H1 (cell line): ENCODE data around the gene AIRE. TPM values are rescaled to one million over a fixed set of nuclear protein-coding genes. Genes with fewer than 3 reads are reported as not detected.
A peak's percentile ranks its signal among the peaks of the same experiment; 100 is the strongest.

Experiments used
- CTCF ChIA-PET: fragments of 300-600 bp; sonication (Branson Sonifier 250); formaldehyde crosslinking; loops from one replicate; lab custom pipeline; 2021; ENCODE audit not compliant: partially characterized antibody; lab: Charles Lee
- POLR2A ChIA-PET: fragments of 300-600 bp; sonication (Branson Sonifier 250); formaldehyde crosslinking; loops from one replicate; lab custom pipeline; 2021; ENCODE audit warnings: inconsistent platforms; ENCODE audit not compliant: partially characterized antibody; lab: Charles Lee
- DNase-seq, 2 experiments: peaks; one replicate each; pipeline versions ENCODE4 v3.0.0 to v3.0.0-alpha.2; 2010 to 2022; ENCODE audit warnings: low spot score in 2 of 2, low read depth in 1 of 2, mixed read lengths in 1 of 2
- FAIRE-seq: peaks from 2 replicates; lab custom pipeline; 2011; peaks lifted over from hg19 to GRCh38; lab: Jason Lieb, UNC
- H2AFZ ChIP-seq: 2 replicates; pipeline ENCODE4 v1.8.1; 2012; ENCODE audit warnings: low read length, inconsistent platforms
- H2AK5ac ChIP-seq: 2 replicates; pipeline ENCODE4 v1.6.1; 2013; ENCODE audit warnings: low read depth, low read length
- H2BK120ac ChIP-seq: replicated peaks from 2 replicates; pipeline ENCODE3; 2013; ENCODE audit warnings: low read depth, low read length, inconsistent platforms
- H2BK12ac ChIP-seq: 2 replicates; pipeline ENCODE4 v1.6.1; 2013; ENCODE audit warnings: low read depth, low read length
- H2BK15ac ChIP-seq: 2 replicates; pipeline ENCODE4 v1.6.1; 2013; ENCODE audit warnings: low read length
- H2BK20ac ChIP-seq: 2 replicates; pipeline ENCODE4 v1.6.1; 2013; ENCODE audit warnings: low read length
- H2BK5ac ChIP-seq: 2 replicates; pipeline ENCODE4 v1.6.1; 2013; ENCODE audit warnings: low read depth, low read length
- H3K14ac ChIP-seq: 2 replicates; pipeline ENCODE4 v1.6.1; 2013; ENCODE audit warnings: inconsistent platforms; ENCODE audit not compliant: insufficient read length
- H3K18ac ChIP-seq: 2 replicates; pipeline ENCODE4 v1.6.1; 2013; ENCODE audit warnings: low read length; ENCODE audit errors: extremely low read depth
- H3K23ac ChIP-seq: 2 replicates; pipeline ENCODE4 v1.6.1; 2013; ENCODE audit warnings: inconsistent platforms; ENCODE audit not compliant: insufficient read length
- H3K23me2 ChIP-seq: 2 replicates; pipeline ENCODE4 v1.6.1; 2013; ENCODE audit warnings: low read depth, low read length
- H3K27ac ChIP-seq: 2 replicates; pipeline ENCODE4 v1.6.1; 2011; ENCODE audit warnings: low read depth, low read length, inconsistent platforms
- H3K27me3 ChIP-seq, 4 experiments: replicated peaks in 1 of 4; 1 replicate in 1 of 4; 2 replicates in 3 of 4; pipeline versions ENCODE4 v1.6.1 to v1.8.1; 2011 to 2013; ENCODE audit warnings: low read length in 3 of 4, mild to moderate bottlenecking in 3 of 4, inconsistent platforms in 2 of 4, mixed read lengths in 2 of 4, moderate library complexity in 1 of 4; ENCODE audit not compliant: control insufficient read depth in 3 of 4, insufficient read depth in 3 of 4; ENCODE audit errors: extremely low read depth in 1 of 4
- H3K36me3 ChIP-seq, 4 experiments: 2 replicates each; pipeline versions ENCODE4 v1.6.1 to v1.8.1; 2011 to 2013; ENCODE audit warnings: mild to moderate bottlenecking in 4 of 4, low read length in 3 of 4, moderate library complexity in 2 of 4, control low read depth in 1 of 4, inconsistent platforms in 1 of 4; ENCODE audit not compliant: insufficient read depth in 4 of 4, control insufficient read depth in 2 of 4
- H3K4ac ChIP-seq: replicated peaks from 2 replicates; pipeline ENCODE3; 2013; ENCODE audit warnings: low read length, low read depth, mixed read lengths, inconsistent platforms; ENCODE audit not compliant: insufficient read length
- H3K4me1 ChIP-seq, 4 experiments: replicated peaks in 1 of 4; 1 replicate in 1 of 4; 2 replicates in 3 of 4; pipeline versions ENCODE4 v1.6.1 to v1.8.1; 2011 to 2013; ENCODE audit warnings: low read length in 3 of 4, inconsistent platforms in 2 of 4, mixed read lengths in 1 of 4; ENCODE audit not compliant: insufficient read depth in 4 of 4, control insufficient read depth in 3 of 4
- H3K4me2 ChIP-seq, 2 experiments: 2 replicates each; pipeline versions ENCODE4 v1.6.1 to v1.8.1; 2011 to 2013; ENCODE audit warnings: low read depth in 2 of 2, low read length in 2 of 2, control low read depth in 1 of 2, inconsistent platforms in 1 of 2, mild to moderate bottlenecking in 1 of 2; ENCODE audit not compliant: insufficient read depth in 1 of 2
- H3K4me3 ChIP-seq, 4 experiments: fragments of 200-600, 300-600 bp in 1 of 4; sonication (generic), shearing (Covaris generic), sonication (Bioruptor Twin) in 1 of 4; 2 replicates each; pipeline versions ENCODE4 v1.5.1 to v1.8.1; 2011 to 2016; ENCODE audit warnings: low read length in 4 of 4, low read depth in 3 of 4, control low read depth in 2 of 4, inconsistent platforms in 2 of 4, mild to moderate bottlenecking in 2 of 4, mixed read lengths in 1 of 4, moderate library complexity in 1 of 4; ENCODE audit not compliant: insufficient read depth in 2 of 4; ENCODE audit errors: extremely low read depth in 1 of 4
- H3K56ac ChIP-seq: replicated peaks from 2 replicates; pipeline ENCODE3; 2013; ENCODE audit warnings: low read depth, mild to moderate bottlenecking, mixed read lengths, low read length, inconsistent platforms; ENCODE audit not compliant: insufficient read length
- H3K79me1 ChIP-seq: 2 replicates; pipeline ENCODE4 v1.6.1; 2013; ENCODE audit warnings: low read depth, low read length, control low read depth
- H3K79me2 ChIP-seq, 2 experiments: 2 replicates each; pipeline versions ENCODE4 v1.6.1 to v1.8.1; 2012 to 2013; ENCODE audit warnings: low read length in 2 of 2, mild to moderate bottlenecking in 2 of 2, inconsistent platforms in 1 of 2; ENCODE audit not compliant: insufficient read depth in 2 of 2, control insufficient read depth in 1 of 2
- H3K9ac ChIP-seq, 4 experiments: replicated peaks in 1 of 4; 1 replicate in 1 of 4; 2 replicates in 3 of 4; pipeline versions ENCODE4 v1.6.1 to v1.8.1; 2011 to 2013; ENCODE audit warnings: low read depth in 3 of 4, low read length in 3 of 4, control low read depth in 2 of 4, mild to moderate bottlenecking in 2 of 4, moderate library complexity in 2 of 4, inconsistent platforms in 1 of 4; ENCODE audit errors: extremely low read depth in 1 of 4
- H3K9me3 ChIP-seq, 2 experiments: 2 replicates each; pipeline versions ENCODE4 v1.6.1 to v1.8.1; 2012 to 2013; ENCODE audit warnings: mild to moderate bottlenecking in 2 of 2, moderate library complexity in 2 of 2, control low read depth in 1 of 2, inconsistent platforms in 1 of 2, low read depth in 1 of 2, low read length in 1 of 2, mixed read lengths in 1 of 2; ENCODE audit not compliant: insufficient read depth in 2 of 2
- H4K20me1 ChIP-seq, 2 experiments: replicated peaks in 1 of 2; 2 replicates each; pipeline versions ENCODE3 to v1.8.1; 2011 to 2013; ENCODE audit warnings: inconsistent platforms in 2 of 2, low read length in 2 of 2, mild to moderate bottlenecking in 1 of 2; ENCODE audit not compliant: insufficient read depth in 2 of 2, control insufficient read depth in 1 of 2
- H4K5ac ChIP-seq: 2 replicates; pipeline ENCODE4 v1.6.1; 2013; ENCODE audit warnings: low read length, low read depth, mixed read lengths, inconsistent platforms; ENCODE audit not compliant: insufficient read length
- H4K8ac ChIP-seq: 2 replicates; pipeline ENCODE4 v1.8.0; 2013; ENCODE audit warnings: mild to moderate bottlenecking, moderate library complexity, low read length, inconsistent platforms; ENCODE audit not compliant: insufficient read depth; ENCODE audit errors: extremely low read depth
- H4K91ac ChIP-seq: replicated peaks from 2 replicates; pipeline ENCODE3; 2013; ENCODE audit warnings: low read length, mixed read lengths, inconsistent platforms; ENCODE audit not compliant: insufficient read length
- BACH1 ChIP-seq: IDR thresholded peaks from 2 replicates; pipeline ENCODE4 v1.6.1; 2012; ENCODE audit warnings: low read length, improper control_type of control experiment
- BRCA1 ChIP-seq: IDR thresholded peaks from 2 replicates; pipeline ENCODE4 v1.6.1; 2012; ENCODE audit warnings: low read depth, low read length, improper control_type of control experiment
- CREB1 ChIP-seq: IDR thresholded peaks from 2 replicates; pipeline ENCODE4 v1.6.1; 2012; ENCODE audit warnings: inconsistent platforms
- CTBP2 ChIP-seq: IDR thresholded peaks from 2 replicates; pipeline ENCODE4 v1.7.0; 2011; ENCODE audit warnings: borderline replicate concordance, mild to moderate bottlenecking, moderate library complexity, mixed read lengths, low read length; ENCODE audit not compliant: insufficient read depth, insufficient read length
- GTF2F1 ChIP-seq: IDR thresholded peaks from 2 replicates; pipeline ENCODE4 v1.6.1; 2012; ENCODE audit warnings: low read depth, low read length, improper control_type of control experiment, borderline replicate concordance
- KDM5A ChIP-seq: fragments of 200-600 bp; IDR thresholded peaks from 2 replicates; pipeline ENCODE4 v1.7.1; 2012; ENCODE audit warnings: mild to moderate bottlenecking, low read length, inconsistent platforms, mixed read lengths
- RAD21 ChIP-seq, 2 experiments: IDR thresholded peaks in 1 of 2; conservative IDR thresholded peaks in 1 of 2; 2 replicates each; pipeline ENCODE4 v1.6.1; 2011; ENCODE audit warnings: low read depth in 2 of 2, low read length in 2 of 2, improper control_type of control experiment in 1 of 2, inconsistent platforms in 1 of 2, mild to moderate bottlenecking in 1 of 2, moderate library complexity in 1 of 2
- RXRA ChIP-seq: IDR thresholded peaks from 2 replicates; pipeline ENCODE4 v1.6.1; 2011; ENCODE audit warnings: low read depth, mild to moderate bottlenecking, low read length, moderate library complexity; ENCODE audit not compliant: insufficient read depth
- SIN3A ChIP-seq, 2 experiments: IDR thresholded peaks in 1 of 2; conservative IDR thresholded peaks in 1 of 2; 2 replicates each; pipeline ENCODE4 v1.6.1; 2011 to 2012; ENCODE audit warnings: low read length in 2 of 2, improper control_type of control experiment in 1 of 2, low read depth in 1 of 2, mild to moderate bottlenecking in 1 of 2
- SIRT6 ChIP-seq: IDR thresholded peaks from one replicate; pipeline ENCODE4 v1.7.1; 2012; ENCODE audit warnings: low read length, inconsistent platforms
- SIX5 ChIP-seq: IDR thresholded peaks from 2 replicates; pipeline ENCODE4 v1.6.1; 2011; ENCODE audit warnings: mild to moderate bottlenecking, low read depth, low read length
- SP1 ChIP-seq: IDR thresholded peaks from 2 replicates; pipeline ENCODE4 v1.6.1; 2011; ENCODE audit warnings: low read depth, low read length
- WGBS, 2 experiments: shearing (Covaris generic) in 1 of 2; methylation state at CpG; one replicate each; pipeline versions ENCODE4 v1.1.6 to v1.1.7; 2013 to 2015; ENCODE audit warnings: low lambda C conversion rate in 2 of 2, mixed read lengths in 2 of 2, inconsistent platforms in 1 of 2, low coverage in 1 of 2, missing lambda C conversion rate in 1 of 2; ENCODE audit not compliant: insufficient replicate concordance in 2 of 2, insufficient coverage in 1 of 2, insufficient read length in 1 of 2; ENCODE audit errors: extremely low coverage in 1 of 2, missing lambda C conversion rate in 1 of 2; 5-methylcytosine and 5-hydroxymethylcytosine counted together
- polyA plus RNA-seq, 7 experiments: library from polyadenylated mRNA; depleted of rRNA in 3 of 7; stranded (reverse) in 5 of 7; unstranded in 2 of 7; fragments of >200 nt in 5 of 7; fragments of 200-250 nt in 2 of 7; gene quantifications; 1 replicate in 5 of 7; 2 replicates in 1 of 7; 4 replicates in 1 of 7; pipeline versions ENCODE4 v1.2.1 to v1.2.3, GENCODE V29; 2011 to 2013; ENCODE audit warnings: missing spikeins in 2 of 7, mixed read lengths in 2 of 7
- total RNA-seq: library from RNA; stranded (reverse); fragmentation: NEBNext Ultra II Directional; extraction: Animal tissue kit (Norgen Biotek cat#: 25700); gene quantifications from 2 replicates; pipeline ENCODE4 v1.2.1, GENCODE V29; 2021

AIRE gene
- total and polyA plus RNA-seq, 2 of the 8 experiments (the other 6 are each of a cell fraction or from before 2014, with no cell fraction given) = 0.09 TPM; not detected in 1

DNA sequence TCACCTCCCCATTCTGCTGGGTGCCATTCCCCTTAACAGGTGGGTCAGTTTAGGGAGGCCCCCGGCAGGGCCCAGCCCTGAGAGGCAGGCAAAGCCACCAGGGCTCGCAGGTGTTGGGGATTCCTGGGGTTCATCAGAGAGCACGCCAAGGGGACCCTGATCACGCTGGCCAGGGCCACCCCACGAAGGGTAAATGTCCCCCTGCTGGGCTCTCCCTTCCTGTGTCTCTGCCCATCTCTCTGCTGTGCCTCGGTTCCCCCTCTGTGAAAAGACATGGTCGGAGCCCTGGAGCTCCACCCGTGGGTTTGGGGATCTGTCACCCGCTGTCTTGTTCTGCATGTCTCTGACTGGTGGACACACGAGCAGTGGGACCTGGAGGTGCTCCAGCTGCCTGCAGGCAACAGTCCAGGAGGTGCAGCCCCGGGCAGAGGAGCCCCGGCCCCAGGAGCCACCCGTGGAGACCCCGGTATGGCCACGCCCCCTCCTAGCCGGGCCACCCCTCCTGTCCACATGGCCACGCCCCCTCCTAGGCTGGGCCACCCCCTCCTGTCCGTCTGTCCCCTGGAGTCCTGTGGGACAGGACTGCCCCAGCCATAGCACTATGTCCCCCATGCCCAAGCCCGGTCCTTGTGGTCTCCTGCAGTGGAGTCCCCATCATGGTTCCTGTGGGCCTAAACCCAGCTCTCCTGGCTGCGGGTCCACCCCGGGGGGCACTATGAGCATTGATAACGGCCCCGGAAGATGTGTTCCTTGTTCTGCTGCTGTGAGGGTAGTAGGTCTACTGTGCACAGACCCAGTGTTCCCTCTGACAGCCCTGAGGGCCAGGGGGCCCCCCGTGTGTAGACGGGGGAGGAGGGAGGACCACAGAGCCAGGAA, 6.5 kb downstream of the AIRE start:
- H3K4me1 ChIP-seq = no peaks in the 10 kb centered on the region
- no peaks in the 10 kb centered on the region for H3K79me1 ChIP-seq
- H3K79me2 ChIP-seq = no peaks in the 10 kb centered on the region
- no peak overlapping the region for H3K4ac ChIP-seq
- no peak overlapping the region for H2BK15ac ChIP-seq
- H3K14ac ChIP-seq = no peak overlapping the region
- CTCF ChIA-PET = interaction anchor here (0.6 kb wide), 1 partner anchor 183 kb away, joined by 3 read pairs; no protein-coding TSS in a partner anchor
- H3K4me2 ChIP-seq = no peak overlapping the region
- POLR2A ChIA-PET = no interaction called here
- no peak overlapping the region for H2BK5ac ChIP-seq
- H3K23ac ChIP-seq = no peak overlapping the region
- no peak overlapping the region for H3K56ac ChIP-seq
- DNase-seq (no peak), FAIRE-seq (no peak)
- H4K91ac ChIP-seq = no peak overlapping the region
- no peak overlapping the region for H4K5ac ChIP-seq
- H3K27me3 ChIP-seq = no peaks in the 10 kb centered on the region; a peak in 1 of 7 replicates
- no peak overlapping the region for H3K9ac ChIP-seq
- H3K18ac ChIP-seq = peak overlapping the region; percentile 32; the same call in 1 of the 2 replicates
- no peaks in the 10 kb centered on the region for H4K20me1 ChIP-seq
- no peak overlapping the region for H2BK12ac ChIP-seq
- no peaks in the 10 kb centered on the region for H3K9me3 ChIP-seq
- 92% methylated on average over 18 of the region's 25 CpGs; no CpG with 5 or more reads in 1 of the 2 experiments for WGBS, 2 experiments
- H2AFZ ChIP-seq = no peak overlapping the region
- H4K8ac ChIP-seq = no peak overlapping the region; the same call in 1 of the 2 replicates
- no peaks in the 10 kb centered on the region; the same call in 1 of the 2 replicates for H3K23me2 ChIP-seq
- H2BK20ac ChIP-seq = no peak overlapping the region
- H2AK5ac ChIP-seq = no peak overlapping the region
- no peaks in the 10 kb centered on the region for H3K36me3 ChIP-seq
- no peak overlapping the region for H3K27ac ChIP-seq
- no peak overlapping the region for H2BK120ac ChIP-seq
- TF ChIP-seq RAD21 (IDR thresholded peaks at IDR 0.05 in 1 of 2, conservative IDR thresholded peaks at IDR 0.05 in 1 of 2; ENCODE audit: low read depth in 2 of 2, low read length in 2 of 2) = no peak
- TF ChIP-seq KDM5A = no peak
- TF ChIP-seq SIX5 = no peak
- TF ChIP-seq BRCA1 = no peak
- no peak for TF ChIP-seq SIRT6
- TF ChIP-seq RXRA = no peak
- no peak for TF ChIP-seq BACH1
- TF ChIP-seq SIN3A (conservative IDR thresholded peaks at IDR 0.05 in 1 of 2, IDR thresholded peaks at IDR 0.05 in 1 of 2; ENCODE audit: low read depth in 1 of 2, low read length in 2 of 2) = no peak
- no peak for TF ChIP-seq CREB1
- TF ChIP-seq CTBP2 = no peak
- no peak for TF ChIP-seq GTF2F1
- TF ChIP-seq SP1 = no peak
- TF ChIP-seq, all 59 proteins: peak for 0
- H3K4me3 ChIP-seq = no peak overlapping the region
